Activated CD4-positive, CD25-positive, alpha-beta regulatory T cell treated with anti-CD3 and anti-CD28 coated beads, Interleukin-2, amount 50 U/mL, for 16 hours (primary cell): Measurements from ENCODE around the gene ERBB4.
"Not testable (repeated sequence)": the region's sequence is repeated elsewhere in the genome, so short reads cannot be mapped to it uniquely, and the experiment has no call there.

Source experiments
- DNase-seq: peaks from one replicate; pipeline ENCODE4 v3.0.0-alpha.2; 2020; ENCODE audit warnings: low read depth, low spot score

Gene ERBB4

DNA sequence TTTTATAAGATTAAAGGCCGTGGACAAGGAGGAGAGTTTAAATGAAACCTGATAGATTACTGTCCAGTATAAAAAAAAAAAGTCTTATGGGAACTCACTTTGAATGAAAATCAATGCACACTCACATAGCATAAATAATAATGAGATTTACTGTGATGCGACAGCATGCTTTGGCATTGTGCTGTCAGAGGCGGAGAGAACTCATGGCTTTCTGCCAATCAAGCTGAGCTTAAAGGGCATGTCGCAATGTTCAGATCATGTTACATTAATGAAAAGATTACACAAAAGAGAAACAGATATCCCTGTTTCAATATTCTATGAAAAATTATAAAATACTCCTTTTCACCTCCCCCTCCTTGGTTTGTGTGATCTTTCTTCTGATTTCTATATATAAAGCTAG is 310.8 kb downstream of the ERBB4 start:
- no peak for DNase-seq

DNA sequence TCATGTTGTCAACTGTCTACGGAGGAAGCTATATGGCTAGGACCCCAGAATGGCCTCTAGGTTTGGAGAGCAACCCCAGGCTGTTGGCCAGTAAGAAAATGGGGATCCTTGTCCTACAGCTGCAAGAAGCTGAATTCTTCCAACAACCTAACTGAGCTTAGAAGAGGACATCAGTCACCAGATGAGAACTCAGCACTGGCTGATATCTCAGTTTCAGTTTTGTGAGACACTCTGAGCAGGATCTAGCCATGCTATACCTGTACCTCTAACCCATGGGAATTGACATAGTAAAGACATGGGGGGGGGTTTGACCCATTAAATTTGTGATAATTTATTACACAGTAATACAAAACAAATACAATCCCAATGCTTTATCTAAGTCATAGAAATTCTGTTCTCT is 312.5 kb downstream of the ERBB4 start:
- DNase-seq, result no peak

DNA sequence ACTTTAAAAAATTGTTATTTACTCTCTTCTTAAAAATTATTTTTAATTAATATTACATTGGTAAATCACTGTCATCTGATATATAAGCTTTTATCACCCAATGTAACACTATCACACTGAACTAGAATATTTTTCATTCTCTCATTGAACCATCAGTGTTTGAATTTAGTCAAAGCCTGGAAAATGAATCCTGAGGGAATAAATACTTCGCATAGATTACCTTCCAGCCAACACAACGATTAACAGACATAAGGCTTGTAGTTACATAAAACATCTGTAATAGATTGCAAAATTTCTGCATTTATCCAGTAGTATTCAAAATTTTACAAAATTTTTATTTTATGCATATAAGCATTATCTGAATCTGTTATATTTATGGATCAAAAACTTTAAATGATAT is 314.9 kb downstream of the ERBB4 start:
- no peak for DNase-seq

GRCh38 chr2:212213191-212213590 is 325.4 kb downstream of the ERBB4 start:
- DNase-seq, result no peak

DNA sequence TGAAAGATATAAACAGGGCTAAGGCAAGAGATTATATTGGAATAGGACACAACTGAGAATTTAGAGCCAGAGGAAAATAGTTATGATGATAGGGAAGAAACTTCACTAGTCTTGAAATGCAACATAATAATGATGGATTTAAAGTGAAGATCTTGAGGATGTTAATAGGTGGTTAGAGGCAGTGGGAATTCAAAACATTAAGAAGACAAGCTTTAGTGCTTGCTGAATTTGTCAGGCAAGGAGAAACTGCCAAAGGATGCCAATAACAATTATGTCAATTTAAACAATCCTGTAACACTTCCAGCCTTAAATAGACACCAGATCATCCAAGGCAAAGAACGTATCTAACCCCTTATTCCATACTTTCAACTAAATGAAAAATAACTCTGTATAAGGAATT is 330.1 kb downstream of the ERBB4 start:
- DNase-seq, result no peak

GRCh38 chr2:212197776-212198175 is 340.8 kb downstream of the ERBB4 start:
- no peak for DNase-seq

DNA sequence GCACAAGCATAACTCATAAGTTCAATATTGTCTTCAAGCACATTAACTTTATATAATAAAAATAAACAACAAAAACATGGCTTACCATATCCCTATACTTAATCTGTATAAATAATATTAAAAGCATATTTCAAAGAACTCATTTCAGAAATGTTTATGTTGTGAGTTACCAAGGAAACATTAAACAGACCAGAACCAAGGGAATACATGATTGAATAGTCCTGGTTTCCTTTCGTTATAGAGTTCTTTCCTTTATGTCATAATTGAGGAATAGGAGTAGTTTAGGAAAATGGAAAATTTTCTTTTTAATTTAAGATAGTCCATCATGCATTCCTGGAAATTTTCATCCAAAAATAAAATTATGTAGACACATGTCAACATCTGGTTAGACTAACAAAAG is 343.0 kb downstream of the ERBB4 start:
- DNase-seq, result no peak

DNA sequence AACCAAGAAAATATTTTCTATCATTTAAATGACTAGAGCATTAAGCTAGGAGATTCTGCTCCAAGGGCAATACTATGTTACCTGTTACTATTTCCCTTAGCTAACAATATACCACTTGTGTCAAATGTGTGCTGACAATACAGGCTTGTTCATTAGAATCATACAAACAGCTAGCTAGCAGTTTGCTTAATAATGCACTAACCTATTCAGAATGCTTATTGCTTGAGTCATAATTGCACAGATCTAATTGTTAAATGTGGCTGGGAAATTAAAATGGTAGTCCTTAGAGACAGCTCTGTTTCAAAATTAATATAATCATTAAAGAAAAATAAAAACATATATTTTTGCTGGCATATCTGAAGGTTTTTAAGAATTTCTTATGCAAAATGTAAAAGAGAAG is 344.2 kb downstream of the ERBB4 start:
- no peak for DNase-seq

DNA sequence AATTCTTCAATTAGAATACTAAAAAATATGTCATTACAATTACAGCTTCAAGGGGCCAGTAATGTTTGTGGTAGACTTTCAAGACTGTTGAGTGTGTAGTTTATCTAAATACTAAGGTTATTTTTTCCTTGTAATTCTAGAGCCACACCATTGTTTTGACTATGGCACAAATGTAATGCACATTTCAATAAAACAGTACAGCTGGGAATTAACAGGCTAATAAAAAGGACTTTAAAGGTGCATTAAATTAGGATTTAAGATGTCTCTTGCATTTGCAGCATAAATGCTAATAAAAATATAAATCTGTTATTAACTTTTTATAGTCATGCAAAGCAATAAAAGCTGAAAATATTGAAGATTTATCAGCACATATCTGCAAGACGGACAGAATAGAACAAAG is 344.8 kb downstream of the ERBB4 start:
- no peak for DNase-seq

DNA sequence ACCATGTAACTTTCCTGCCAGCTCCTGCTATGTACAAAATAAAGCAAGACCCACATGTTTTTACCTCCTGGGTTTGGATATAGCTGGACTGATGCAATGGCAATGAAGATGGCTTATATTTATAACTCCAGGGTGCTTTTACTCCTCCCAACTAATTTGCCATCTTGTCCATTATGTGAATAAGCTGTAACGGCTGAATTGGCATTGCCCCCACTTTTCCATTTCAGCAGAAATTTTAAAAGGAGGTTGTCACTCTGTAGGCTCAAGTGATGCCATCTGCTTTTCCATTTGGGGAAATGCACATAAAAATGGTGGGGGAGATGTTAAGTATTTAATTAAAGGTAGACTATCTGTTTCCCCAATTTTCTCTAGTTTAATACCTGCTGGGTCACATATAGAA is 345.5 kb downstream of the ERBB4 start:
- DNase-seq, result no peak

DNA sequence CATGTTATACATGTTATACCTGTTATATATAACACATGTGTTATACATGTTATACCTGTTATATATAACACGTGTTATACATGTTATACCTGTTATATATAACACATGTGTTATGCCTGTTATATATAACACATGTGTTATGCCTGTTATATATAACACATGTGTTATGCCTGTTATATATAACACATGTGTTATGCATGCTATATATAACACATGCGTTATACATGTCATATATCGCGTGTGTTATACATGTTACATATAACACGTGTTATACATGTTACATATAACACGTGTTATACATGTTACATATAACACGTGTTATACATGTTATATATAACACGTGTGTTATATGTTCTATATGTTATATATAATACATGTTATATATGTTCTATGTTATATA is 347.2 kb downstream of the ERBB4 start:
- DNase-seq, result not testable (repeated sequence)

DNA sequence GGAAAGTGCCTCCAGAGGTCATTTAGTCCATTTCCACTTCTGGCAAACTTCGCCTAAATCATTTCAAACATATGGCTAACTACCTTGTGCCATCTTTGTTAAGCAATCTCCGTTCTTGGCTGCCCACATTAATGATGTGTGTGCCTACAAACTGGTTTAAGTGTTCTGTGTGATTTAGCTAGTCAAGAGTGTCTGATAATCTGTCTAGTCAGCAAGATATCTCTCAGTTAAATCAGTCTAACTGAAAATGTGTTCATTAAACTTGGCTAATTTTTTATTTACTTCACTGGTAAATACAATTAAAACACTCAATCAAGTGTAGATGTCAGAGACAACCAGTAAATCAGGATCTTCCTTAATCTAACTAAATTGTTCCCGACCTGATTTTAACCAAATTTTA is 352.4 kb downstream of the ERBB4 start:
- no peak for DNase-seq

GRCh38 chr2:212181646-212182045 is 357.0 kb downstream of the ERBB4 start:
- DNase-seq, result no peak

DNA sequence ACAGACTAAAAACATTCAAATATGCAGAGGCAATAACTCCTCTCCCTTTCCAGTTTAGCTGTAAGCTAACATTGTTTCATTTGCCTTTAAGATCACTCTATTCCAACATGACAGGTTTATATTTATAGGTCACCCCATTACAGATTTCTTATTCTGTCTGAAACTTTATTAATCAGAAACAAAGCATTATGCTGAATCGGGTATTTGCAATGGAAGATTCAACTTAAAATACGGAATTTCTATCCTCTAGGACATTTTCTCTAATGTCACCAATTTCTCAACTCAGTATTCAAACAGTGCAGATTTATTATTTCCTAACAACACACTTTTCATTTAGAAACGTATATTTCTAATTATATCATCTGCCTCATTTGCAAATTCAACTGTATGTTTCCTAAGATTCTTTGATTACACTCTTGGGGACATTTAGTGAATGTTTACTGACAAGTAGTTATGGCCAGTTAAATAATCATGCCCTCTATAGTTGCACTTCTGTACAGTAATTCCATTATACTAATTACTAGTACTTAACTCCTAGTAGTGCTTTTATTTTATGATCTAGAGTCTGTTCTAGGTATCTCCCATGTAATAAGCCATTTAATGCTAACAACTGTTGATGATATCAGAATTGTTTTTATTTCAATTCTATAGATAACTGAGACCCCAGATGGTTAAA is 358.1 kb downstream of the ERBB4 start:
- DNase-seq, result no peak

- DNase-seq, result no peak
Measured at GRCh38 chr2:212177724-212178123, 360.9 kb downstream of the ERBB4 start.

- DNase-seq, result no peak
Measured at GRCh38 chr2:212176151-212176550, 362.5 kb downstream of the ERBB4 start.

GRCh38 chr2:212173756-212174510 is 364.7 kb downstream of the ERBB4 start:
- DNase-seq, result no peak

- no peak for DNase-seq
Measured at GRCh38 chr2:212173331-212173730, 365.3 kb downstream of the ERBB4 start.

GRCh38 chr2:212170382-212170781 is 368.2 kb downstream of the ERBB4 start:
- no peak for DNase-seq

DNA sequence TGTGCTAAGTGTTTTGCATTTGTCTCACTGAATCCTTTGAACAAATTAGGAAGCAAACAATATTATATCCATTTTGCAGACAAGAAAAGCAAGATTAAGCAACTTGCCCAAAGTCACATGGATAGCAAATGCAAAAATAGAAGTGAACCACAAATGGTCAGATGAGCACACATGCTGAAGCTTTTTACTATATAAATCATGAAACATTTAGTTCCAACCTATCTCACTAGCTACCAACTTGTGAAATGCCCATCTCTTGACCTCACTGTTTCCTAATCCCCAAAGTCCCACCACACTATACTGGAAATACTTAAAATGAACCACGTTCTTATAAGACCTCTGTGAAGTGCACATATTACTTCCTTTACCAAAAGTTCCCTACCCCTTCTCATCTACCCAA is 380.5 kb downstream of the ERBB4 start:
- DNase-seq, result no peak

DNA sequence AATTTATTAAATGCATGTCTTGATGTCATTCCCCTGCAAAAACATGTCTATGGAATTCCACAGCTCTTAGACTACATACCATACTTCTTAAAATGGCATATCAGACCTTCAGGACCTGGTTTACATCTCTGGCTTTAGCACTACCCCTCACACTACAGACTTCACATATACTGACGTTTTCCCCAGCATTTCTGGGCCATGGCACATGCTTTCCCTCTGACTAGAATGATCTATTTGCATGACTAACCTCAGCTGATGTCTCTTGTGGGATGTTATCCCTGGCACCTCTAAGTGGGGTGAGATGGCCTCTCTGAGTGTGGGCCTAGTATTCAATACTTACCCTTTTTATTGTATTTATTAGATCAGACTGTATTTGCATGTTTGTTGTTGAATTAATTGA is 381.6 kb downstream of the ERBB4 start:
- DNase-seq, result no peak

DNA sequence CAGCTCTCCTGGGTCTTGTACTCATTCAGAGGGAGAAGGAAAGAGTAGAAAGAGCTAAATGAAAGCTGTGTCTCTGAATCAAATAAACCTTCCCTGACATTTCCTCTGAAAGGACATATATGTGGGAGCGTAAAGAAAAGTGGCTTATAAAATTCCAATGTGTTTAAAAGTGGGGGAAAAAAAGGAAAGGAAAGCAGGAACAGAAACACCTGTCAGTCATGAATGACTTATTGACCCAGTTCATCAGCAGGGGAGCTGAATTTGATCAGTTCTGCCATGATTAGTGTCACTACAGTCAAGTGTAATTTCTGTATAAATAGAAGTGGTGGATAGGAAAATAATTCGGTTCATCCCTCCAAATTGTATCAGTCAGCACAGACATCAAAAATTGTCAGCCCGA is 382.5 kb downstream of the ERBB4 start:
- no peak for DNase-seq

DNA sequence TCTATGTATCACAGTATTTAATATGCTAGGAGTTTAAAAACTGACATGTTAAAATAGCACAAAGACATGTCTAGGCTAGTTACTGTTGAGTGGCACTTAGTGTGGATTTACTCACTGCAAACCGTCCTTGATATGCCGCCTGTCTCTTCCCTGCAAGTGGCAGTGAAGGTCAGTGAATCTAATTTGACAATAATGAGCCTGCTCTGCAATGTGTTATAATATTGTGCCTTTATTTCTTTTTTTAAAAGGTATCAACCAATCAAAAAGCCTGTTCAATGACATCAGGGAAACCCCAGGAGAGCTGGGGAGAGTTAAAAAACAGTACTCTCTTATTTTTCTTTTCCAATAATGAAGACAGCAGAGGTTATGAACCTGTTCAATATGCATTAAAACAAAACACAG is 384.1 kb downstream of the ERBB4 start:
- DNase-seq, result no peak

- DNase-seq, result no peak
Measured at GRCh38 chr2:212153923-212154322, 384.7 kb downstream of the ERBB4 start.
